ENCODE results near the gene DMRTA1.
"Not testable (repeated sequence)": the region's sequence is repeated elsewhere in the genome, so short reads cannot be mapped to it uniquely, and the experiment has no call there.

Gene DMRTA1

GRCh38 chr9:22446950-22447617 is 460 bp downstream of the DMRTA1 start:
- FAIRE-seq, result no peak
- DNase-seq (ENCODE audit: insufficient read length, low spot score), result peak; percentile 61

DNA sequence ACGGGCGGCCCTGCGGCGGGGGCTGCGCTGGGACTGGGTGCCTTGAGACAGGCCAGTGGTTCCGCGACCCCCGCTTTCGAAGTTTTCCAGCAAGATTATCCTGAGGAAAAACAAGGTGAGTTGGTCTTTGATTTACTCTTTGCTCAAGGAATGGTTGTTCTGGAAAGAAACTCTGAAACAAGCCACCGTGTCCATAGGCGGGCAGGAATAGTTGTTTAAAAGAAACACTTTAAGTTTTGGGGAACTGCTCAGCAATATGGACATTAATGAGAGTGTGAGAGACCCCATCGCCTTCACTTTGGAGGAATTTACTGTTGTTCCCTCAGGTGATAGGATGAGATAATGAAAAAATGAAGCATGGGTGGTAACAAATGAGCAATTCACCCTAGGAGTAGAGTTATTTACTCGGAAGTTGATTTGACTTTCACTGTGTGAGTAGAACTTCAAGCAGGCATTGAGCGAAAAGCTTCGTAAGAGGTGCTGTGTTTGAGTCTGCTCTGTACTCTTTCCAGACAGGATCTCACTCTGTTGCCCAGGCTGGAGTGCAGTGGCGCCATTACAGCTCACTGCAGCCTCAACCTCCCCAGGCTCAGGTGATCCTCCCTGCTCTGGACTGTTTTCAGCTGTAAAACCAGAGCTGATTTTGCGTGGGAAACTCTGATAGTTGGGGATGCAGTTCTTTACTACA is 1.1 kb downstream of the DMRTA1 start:
- no peak for TF ChIP-seq POLR2A (IDR thresholded peaks at IDR 0.05; ENCODE audit: low read depth, low read length)
- DNase-seq (ENCODE audit: insufficient read length, low spot score) (no peak), FAIRE-seq (peak; percentile 90)

More at GRCh38 chr9:22446950-22447617, 460 bp downstream of the DMRTA1 start:
- no peak for TF ChIP-seq POLR2A (IDR thresholded peaks at IDR 0.05; ENCODE audit: low read depth, low read length)

GRCh38 chr9:22449719-22450118 is 3.1 kb downstream of the DMRTA1 start:
- peak; percentile 76 for FAIRE-seq
- no peak for DNase-seq (ENCODE audit: insufficient read length, low spot score)

GRCh38 chr9:22452415-22453010 is 5.9 kb downstream of the DMRTA1 start:
- FAIRE-seq (peak; percentile 41), DNase-seq (ENCODE audit: insufficient read length, low spot score) (no peak)
- no peak for TF ChIP-seq POLR2A (IDR thresholded peaks at IDR 0.05; ENCODE audit: low read depth, low read length)

More at GRCh38 chr9:22449719-22450118, 3.1 kb downstream of the DMRTA1 start:
- no peak for TF ChIP-seq POLR2A (IDR thresholded peaks at IDR 0.05; ENCODE audit: low read depth, low read length)

DNA sequence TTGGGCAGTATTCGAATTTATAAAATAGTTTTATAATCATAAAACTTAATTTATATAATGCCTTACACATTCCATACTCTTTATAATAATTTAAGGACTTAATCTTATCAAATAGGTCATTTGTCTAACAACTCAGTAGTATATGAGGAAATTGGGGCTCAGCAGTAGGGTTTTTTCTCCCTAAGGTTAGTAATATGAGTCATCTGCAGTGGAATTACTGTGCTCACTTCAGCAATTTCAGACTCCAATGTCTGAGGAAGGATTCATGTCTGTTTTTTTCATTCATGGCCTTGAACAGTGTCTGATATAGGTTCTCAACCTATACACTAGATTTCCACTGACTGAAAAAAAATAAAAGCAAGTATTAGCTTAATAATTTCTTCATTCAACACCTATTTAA is 7.4 kb downstream of the DMRTA1 start:
- FAIRE-seq, result peak; percentile 61
- TF ChIP-seq POLR2A (IDR thresholded peaks at IDR 0.05; ENCODE audit: low read depth, low read length), result no peak
- no peak for DNase-seq (ENCODE audit: insufficient read length, low spot score)

GRCh38 chr9:22455181-22455580 is 8.6 kb downstream of the DMRTA1 start:
- DNase-seq (ENCODE audit: insufficient read length, low spot score) (no peak), FAIRE-seq (no peak)
- TF ChIP-seq POLR2A (IDR thresholded peaks at IDR 0.05; ENCODE audit: low read depth, low read length), result no peak

GRCh38 chr9:22457448-22457847 is 10.8 kb downstream of the DMRTA1 start:
- FAIRE-seq (no peak), DNase-seq (ENCODE audit: insufficient read length, low spot score) (no peak)
- no peak for TF ChIP-seq POLR2A (IDR thresholded peaks at IDR 0.05; ENCODE audit: low read depth, low read length)

DNA sequence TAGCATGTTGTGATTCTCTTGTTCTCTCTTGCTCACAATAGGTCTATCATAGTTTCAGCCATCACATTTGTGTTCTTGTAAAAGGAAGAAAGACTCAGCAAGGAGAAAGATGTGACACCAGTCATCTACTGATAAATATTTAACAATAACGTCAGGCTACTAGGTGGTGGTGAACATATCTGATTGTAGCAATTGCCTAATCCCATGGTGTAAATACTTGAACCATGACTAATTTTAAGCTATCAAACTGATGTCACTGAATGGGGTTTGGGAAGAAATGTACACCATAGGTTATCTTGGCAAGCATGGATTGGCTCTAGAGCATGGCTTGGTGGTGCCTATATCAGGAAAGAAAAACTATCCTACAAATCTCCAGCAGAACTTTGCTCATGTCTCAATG is 16.6 kb downstream of the DMRTA1 start:
- FAIRE-seq (no peak), DNase-seq (ENCODE audit: insufficient read length, low spot score) (no peak)
- TF ChIP-seq POLR2A (IDR thresholded peaks at IDR 0.05; ENCODE audit: low read depth, low read length), result no peak

- FAIRE-seq (peak; percentile 88), DNase-seq (ENCODE audit: insufficient read length, low spot score) (peak; percentile 9)
- no peak for TF ChIP-seq POLR2A (IDR thresholded peaks at IDR 0.05; ENCODE audit: low read depth, low read length)
Observed at GRCh38 chr9:22469928-22470544, 23.4 kb downstream of the DMRTA1 start.

DNA sequence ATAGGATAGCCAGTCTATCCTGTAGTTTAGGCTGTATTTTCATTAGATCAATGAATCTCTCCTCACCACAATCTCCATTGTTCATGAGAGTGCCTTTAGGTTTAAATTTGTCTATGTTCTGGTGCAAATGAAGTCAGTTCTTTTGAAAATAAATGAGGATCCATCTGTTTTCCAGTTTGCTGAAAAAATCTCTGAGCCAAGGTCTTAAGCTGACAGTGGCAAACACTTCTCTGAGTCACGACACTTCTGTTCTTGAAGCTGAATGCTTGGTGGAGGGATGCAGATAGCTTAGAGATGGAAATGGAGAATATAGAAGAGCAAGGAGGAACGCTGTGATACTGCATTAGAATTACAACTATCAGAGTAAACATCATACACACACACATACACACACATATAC is 34.9 kb downstream of the DMRTA1 start:
- TF ChIP-seq POLR2A (IDR thresholded peaks at IDR 0.05; ENCODE audit: low read depth, low read length), result no peak
- FAIRE-seq, result no peak
- DNase-seq (ENCODE audit: insufficient read length, low spot score), result no peak

DNA sequence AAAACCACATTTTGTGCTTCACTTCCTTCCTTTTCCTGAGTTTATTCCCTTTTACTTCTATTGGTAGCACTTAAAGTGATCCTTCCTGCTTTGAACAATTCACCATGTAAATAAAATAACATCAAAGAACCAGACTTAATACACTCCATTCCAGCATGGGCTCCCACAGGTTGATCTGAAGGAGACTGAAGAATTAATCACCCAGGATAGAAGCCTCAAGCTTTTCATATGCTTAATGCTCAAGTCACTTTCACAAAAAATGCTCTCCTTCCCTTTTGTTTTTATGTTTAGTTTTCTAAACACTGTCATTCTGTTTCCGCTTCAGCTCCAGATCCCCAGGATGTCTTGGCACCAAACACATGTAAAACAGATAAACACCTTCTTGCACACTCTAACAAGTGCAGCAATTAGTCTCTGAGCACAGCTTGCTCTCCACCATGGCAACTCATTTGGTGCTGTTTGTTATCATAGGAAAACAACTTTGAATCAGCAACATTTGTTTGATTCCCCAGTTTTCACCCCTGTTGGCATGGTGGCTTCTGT is 37.0 kb downstream of the DMRTA1 start:
- FAIRE-seq (no peak), DNase-seq (ENCODE audit: insufficient read length, low spot score) (no peak)
- no peak for TF ChIP-seq POLR2A (IDR thresholded peaks at IDR 0.05; ENCODE audit: low read depth, low read length)

DNA sequence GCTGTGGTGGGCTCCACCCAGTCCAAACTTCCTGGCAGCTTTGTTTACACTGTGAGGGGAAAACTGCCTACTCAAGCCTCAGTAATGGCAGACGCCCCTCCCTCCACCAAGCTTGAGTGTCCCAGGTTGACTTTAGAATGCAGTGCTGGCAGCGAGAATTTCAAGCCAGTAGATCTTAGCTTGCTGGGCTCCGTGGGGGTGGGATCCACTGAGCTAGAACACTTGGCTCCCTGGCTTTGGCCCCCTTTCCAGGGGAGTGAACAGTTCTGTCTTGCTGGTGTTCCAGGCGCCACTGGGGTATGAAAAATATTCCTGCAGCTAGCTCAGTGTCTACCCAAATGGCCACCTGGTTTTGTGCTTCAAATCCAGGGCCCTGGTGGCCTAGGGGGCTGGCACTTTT is 49.6 kb downstream of the DMRTA1 start:
- not testable (repeated sequence) for DNase-seq (ENCODE audit: insufficient read length, low spot score); FAIRE-seq

Data from H54 (cell line).